NCI-H1048 (cell line): ENCODE results near the gene BBS12.

Source experiments
- DNase-seq: peaks from one replicate; lab custom pipeline; 2025; lab: John Stamatoyannopoulos, UW

The BBS12 gene

GRCh38 chr4:122732329-122733026, at the start of gene BBS12:
Gene BBS12 (plus strand): TSS chr4:122732704. CDS start chr4:122741893, 9,189 bp downstream.
- DNase-seq: peak; percentile 99

DNA sequence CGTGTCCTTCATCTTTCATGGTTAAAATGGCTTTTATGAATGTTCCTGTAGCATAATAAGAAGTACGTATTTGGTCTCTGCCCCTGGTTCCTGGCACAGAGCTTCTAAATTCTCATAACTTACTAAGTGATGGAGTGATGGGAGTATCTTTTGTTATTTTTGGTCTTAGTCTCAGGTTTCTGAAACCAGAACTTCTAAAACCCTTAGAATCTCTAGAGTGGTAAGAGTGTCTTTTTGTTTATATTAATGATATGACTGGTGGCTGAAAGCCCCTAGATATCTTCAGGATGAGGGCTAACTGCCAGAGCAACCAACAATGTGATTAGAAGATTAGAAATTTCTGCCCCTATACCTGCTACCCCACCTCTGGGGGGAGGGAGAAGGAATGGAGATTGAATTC, 45.8 kb upstream of the BBS12 start:
- DNase-seq: no peak

- DNase-seq: no peak
Measured at GRCh38 chr4:122687531-122688061, 44.9 kb upstream of the BBS12 start.

DNA sequence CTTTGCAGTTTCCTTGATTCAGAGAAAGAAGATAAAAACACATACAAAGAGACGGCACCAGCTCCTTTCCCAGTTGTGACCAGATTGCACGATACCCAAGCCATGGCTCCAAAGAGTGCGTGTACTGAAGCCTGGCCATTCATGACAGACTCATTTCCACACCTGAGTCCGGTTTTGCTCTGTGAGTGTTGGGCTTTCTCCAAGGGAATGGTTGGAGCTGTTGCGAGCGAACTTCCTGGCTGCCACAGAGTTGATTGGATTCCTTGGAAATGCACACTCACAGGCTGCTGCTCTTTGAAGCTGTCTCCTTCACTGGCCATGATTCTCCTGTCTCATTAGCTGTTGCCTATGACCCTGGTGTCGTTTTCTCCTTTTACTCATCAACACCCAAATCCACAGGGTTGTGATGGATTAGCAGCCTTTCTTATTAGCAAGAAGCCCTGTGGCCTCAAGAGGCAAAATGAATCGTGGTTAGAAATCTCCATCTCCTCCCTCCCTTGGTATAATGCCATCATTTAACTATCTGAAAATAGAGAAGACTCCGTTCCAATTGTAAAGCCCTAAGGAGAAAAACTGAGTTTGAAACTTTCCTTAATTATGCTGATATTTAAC, 43.9 kb upstream of the BBS12 start:
- DNase-seq: no peak

- no peak for DNase-seq
Measured at GRCh38 chr4:122689972-122690371, 42.5 kb upstream of the BBS12 start.

- DNase-seq: no peak
Measured at GRCh38 chr4:122691988-122692387, 40.5 kb upstream of the BBS12 start.

DNA sequence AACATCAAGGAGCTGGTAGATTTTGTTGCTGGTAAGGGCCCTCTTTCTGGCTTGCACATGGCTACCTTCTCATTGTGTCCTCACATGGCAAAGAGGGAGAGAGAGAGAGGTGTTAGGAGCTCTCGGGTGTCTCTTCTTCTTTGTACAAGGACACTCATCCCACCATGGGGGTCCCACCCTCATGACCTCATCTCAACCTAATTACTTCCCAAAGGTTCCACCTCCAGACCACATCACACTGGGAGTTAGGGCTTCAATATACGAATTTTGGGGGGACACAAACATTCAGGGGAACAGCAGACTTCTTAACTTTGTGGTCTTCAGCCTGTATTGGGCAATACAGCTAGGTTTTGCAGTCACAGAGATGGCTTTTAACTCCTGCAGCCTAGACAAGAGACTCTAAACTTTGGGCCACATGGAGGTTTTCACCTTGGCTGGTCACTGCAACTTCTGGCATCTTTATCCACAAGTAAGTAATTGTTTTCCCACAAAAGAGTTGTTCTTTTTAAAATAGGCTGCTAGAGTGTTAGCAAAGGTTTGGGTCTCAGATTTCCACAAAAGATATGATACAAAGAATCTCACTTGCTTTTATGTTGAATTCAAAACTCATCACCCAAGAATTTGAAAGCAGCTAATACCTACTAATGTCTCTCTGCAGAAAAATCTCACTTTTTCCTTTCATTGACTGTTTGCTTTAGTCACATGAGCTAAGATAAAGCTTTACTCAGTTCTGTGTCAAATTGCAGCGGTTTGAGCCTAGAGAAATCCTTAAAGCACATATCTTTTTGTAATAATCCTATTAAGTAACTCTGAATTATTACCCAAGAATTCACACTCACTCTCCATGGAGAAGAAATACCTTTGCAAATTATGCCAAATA, 39.6 kb upstream of the BBS12 start:
- DNase-seq: no peak

DNA sequence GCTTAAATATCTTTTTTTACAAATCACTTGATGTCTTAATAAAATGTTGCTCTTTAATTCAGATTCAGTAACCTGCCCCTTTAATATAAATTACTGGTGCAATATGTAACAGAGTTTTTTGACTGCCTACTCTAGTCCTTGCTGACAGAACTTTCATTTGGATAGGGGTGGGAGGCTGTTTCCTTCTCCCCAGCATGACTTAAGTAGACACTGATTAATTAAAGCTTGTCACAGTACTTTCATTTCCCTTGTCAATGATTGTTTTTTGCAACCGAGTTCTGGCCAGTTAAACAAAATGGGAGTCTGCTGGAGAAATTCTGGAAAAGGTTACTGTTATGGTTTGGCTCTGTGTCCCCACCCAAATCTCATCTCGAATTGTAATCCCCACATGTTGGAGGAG, 37.3 kb upstream of the BBS12 start:
- no peak for DNase-seq

DNA sequence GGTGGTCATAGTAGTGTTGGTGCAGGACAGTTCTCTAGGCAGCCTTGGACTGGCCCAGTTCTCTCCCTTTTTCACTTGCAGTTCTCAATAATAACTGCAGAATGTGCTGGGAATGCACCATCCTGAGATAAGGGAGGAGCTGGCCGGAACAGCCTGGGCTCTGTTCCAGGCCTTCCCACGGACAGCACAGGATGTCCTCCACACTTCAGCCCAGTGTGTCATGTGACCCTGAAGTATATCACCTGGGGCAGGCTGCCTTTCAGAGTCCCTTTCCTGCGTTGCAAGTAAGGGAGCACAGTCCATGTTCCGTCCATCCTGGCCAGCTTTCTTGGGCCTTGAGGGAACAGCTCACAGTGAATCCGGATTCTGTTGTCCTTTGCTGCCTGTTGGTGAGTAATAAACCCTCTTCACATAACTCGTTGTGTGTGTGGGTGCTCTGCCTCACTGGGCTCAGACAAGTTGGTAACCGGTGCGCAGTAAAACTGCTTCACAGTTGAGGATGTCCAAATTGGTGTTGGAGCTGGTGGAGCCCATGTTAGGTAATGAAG, 32.3 kb upstream of the BBS12 start:
- no peak for DNase-seq

DNA sequence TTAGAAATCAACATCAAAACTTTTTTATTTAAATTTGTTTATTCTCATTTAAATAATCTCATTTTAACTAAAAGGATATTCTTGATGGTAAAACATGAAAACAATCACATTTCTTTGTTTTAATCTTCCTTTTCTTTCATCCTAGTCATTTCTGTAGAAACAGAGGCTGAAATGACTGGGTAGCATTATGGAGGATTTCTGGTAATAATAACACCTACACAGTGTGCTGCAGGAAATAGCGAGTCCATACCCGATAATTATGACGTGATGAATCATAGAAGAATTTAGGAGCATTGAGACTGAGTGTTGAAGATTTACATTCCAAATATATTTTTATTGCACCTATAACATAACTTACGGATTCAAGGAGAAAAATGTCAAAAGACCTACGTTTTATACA, 31.4 kb upstream of the BBS12 start:
- no peak for DNase-seq

- DNase-seq: no peak
Measured at GRCh38 chr4:122701965-122702364, 30.5 kb upstream of the BBS12 start.

GRCh38 chr4:122702939-122703338, 29.6 kb upstream of the BBS12 start:
- DNase-seq: no peak

GRCh38 chr4:122703868-122704267, 28.6 kb upstream of the BBS12 start:
- DNase-seq: no peak

GRCh38 chr4:122705009-122705408, 27.5 kb upstream of the BBS12 start:
- DNase-seq: no peak

DNA sequence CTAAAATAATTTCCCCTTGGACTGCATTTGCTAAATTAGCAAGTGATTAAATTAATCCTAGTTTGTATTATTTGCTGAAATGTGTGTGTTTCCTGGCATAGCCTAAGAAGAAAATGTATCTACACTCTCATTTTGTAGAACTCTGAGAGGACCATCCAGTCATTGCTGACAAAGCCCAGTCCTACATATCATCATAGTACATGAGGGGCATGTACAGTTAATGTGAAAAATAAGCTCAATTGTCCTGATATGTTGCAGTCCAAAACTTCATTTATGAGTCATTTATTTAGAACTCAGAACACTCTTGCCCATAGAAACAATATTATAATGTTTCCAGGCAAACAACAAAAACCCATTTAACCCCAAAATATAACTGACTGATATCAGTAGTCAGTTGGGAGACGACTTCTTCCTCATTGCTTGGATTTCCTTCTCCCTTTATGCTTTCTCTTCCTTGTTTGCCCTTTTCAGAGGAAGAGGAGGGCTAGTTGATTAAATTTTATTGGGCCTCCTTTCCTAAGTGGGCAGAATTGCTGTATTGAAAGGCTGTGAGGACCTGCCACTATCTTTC, 26.9 kb upstream of the BBS12 start:
- no peak for DNase-seq

DNA sequence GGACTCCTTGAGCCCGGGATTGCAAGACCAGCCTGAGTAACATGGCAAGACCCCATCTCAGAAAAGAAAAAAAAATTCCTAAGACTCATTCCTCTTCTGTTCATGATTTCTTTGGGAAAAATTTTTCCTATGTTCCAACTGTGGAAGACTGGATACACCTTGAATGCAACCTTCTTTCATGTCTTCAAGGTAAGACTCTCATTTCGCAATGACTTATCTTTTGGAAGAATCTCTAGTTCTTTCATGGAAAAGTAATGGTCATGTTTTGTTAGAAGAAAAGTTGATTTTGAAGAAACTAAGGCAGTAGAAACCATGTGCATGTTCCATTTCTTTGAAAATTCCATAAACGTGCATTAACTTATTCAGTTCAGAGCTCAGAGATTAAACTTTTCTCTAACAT, 26.0 kb upstream of the BBS12 start:
- no peak for DNase-seq

DNA sequence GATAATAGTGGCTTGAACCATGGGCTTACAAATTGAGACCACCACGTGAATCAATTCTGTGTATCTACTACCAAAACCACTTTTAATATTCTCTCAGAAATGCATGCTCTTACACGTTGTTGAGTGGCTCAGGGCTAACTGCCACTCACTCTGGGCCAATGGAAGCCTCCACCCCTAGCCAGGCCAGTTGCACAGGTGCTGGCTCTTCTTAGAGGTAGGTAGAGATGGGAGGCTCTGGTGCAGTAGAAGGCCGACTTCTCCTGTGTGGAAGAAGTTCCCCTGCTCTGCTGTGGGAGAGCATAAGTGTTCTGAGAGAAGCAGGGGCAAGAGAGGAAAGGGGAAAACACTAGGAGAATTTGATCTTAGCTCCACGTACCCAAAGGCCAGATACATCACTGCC, 25.0 kb upstream of the BBS12 start:
- DNase-seq: no peak

GRCh38 chr4:122709236-122709635, 23.3 kb upstream of the BBS12 start:
- DNase-seq: no peak

- no peak for DNase-seq
Measured at GRCh38 chr4:122710434-122711308, 21.8 kb upstream of the BBS12 start.

- DNase-seq: no peak
Measured at GRCh38 chr4:122711919-122712318, 20.6 kb upstream of the BBS12 start.

DNA sequence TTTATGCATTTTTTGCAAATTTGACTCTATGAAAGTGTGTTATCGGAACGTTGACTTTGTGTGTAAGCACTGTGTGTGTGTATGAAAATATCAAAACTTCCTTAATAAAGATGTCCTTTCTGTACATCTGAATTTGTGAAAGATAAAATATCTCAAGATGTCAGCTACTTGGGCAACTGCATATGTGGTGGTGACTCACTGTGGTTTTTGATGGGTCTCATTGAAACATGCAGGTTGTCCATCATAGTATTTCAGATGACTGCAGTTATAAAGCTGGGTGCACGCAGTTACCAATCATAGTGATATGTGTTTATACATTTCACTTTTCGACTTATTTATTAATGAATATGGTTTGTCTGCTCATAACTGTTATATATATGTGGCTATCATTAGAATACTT, 19.7 kb upstream of the BBS12 start:
- no peak for DNase-seq
